GM23338 (cell line): ENCODE measurements around the gene ECE1.

Source experiments
- CREB1 ChIP-seq: fragments of 250-450 bp; sonication (Bioruptor Pico); IDR thresholded peaks from 2 replicates; pipeline ENCODE4 v1.5.0; 2020; ENCODE audit warnings: low read depth, mild to moderate bottlenecking, moderate library complexity
- EZH2 ChIP-seq: fragments of 200-600 bp; sonication (generic); IDR thresholded peaks from one replicate; pipeline ENCODE4 v1.8.0; 2017; ENCODE audit warnings: antibody characterized with exemption, mild to moderate bottlenecking, low read depth; ENCODE audit not compliant: unreplicated experiment
- JUNB ChIP-seq: IDR thresholded peaks from one replicate; pipeline ENCODE4 v1.6.1; 2016; ENCODE audit warnings: antibody characterized with exemption; ENCODE audit not compliant: unreplicated experiment
- TF ChIP-seq, protein P1 (sequence below), 2 experiments: fragments of 200-600 bp in 1 of 2; sonication (generic) in 1 of 2; conservative IDR thresholded peaks; 2 replicates each; pipeline versions ENCODE4 v1.5.1 to v1.6.1; 2016 to 2017; ENCODE audit warnings: antibody characterized with exemption in 2 of 2, low read depth in 2 of 2, mild to moderate bottlenecking in 2 of 2, moderate library complexity in 1 of 2

DNA sequence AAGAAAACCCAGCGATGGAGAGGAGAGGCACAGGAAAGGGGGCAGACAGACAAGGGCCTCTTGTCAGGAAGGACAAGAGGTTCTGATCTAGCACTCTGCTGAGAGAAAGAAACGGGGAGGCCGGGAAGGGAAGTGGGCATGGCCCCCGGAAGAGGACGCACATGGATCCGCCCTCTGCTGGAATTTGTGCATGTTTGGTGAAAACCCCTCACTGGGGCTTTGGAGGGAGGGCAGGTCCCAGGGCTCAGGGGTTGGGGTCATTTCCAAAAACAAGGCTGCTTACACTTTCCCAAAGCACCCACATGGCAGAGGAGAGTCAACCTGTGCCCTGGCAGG lies 32.4 kb upstream of the ECE1 start:
- TF ChIP-seq, protein P1, sequence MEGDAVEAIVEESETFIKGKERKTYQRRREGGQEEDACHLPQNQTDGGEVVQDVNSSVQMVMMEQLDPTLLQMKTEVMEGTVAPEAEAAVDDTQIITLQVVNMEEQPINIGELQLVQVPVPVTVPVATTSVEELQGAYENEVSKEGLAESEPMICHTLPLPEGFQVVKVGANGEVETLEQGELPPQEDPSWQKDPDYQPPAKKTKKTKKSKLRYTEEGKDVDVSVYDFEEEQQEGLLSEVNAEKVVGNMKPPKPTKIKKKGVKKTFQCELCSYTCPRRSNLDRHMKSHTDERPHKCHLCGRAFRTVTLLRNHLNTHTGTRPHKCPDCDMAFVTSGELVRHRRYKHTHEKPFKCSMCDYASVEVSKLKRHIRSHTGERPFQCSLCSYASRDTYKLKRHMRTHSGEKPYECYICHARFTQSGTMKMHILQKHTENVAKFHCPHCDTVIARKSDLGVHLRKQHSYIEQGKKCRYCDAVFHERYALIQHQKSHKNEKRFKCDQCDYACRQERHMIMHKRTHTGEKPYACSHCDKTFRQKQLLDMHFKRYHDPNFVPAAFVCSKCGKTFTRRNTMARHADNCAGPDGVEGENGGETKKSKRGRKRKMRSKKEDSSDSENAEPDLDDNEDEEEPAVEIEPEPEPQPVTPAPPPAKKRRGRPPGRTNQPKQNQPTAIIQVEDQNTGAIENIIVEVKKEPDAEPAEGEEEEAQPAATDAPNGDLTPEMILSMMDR (conservative IDR thresholded peaks at IDR 0.05; ENCODE audit: low read depth in 2 of 2), result no peak
- TF ChIP-seq JUNB (no peak), EZH2 (no peak), CREB1 (no peak)
